Measurements from ENCODE around the gene STIM2.

DNA sequence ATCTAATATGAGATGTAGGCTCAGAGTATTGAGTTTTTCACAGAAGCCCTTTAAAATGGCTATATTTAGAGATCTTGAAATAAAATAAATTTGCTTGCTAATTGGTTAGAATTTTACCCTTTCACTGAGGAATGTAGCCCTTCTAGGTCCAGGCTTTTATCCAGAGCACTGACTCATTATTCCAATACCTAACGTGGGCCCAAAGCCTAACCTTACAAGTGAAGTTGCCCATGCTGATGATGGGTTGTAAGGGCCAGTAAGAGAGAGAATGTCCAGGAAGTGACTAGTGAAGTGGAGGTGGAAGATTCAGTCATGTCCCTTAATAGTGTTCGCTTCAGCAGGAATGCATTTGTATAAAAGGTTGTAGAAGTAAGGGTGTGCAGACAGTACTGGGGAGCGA, 155.9 kb downstream of the STIM2 start:
- TF ChIP-seq, protein P1, sequence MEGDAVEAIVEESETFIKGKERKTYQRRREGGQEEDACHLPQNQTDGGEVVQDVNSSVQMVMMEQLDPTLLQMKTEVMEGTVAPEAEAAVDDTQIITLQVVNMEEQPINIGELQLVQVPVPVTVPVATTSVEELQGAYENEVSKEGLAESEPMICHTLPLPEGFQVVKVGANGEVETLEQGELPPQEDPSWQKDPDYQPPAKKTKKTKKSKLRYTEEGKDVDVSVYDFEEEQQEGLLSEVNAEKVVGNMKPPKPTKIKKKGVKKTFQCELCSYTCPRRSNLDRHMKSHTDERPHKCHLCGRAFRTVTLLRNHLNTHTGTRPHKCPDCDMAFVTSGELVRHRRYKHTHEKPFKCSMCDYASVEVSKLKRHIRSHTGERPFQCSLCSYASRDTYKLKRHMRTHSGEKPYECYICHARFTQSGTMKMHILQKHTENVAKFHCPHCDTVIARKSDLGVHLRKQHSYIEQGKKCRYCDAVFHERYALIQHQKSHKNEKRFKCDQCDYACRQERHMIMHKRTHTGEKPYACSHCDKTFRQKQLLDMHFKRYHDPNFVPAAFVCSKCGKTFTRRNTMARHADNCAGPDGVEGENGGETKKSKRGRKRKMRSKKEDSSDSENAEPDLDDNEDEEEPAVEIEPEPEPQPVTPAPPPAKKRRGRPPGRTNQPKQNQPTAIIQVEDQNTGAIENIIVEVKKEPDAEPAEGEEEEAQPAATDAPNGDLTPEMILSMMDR (IDR thresholded peaks at IDR 0.05) = no peak
- TF ChIP-seq EZH2 (IDR thresholded peaks at IDR 0.05) (no peak), EZH2phosphoT487 (IDR thresholded peaks at IDR 0.05) (no peak)

Data from neural progenitor cell (in vitro differentiated cells).